GM10847 (cell line): Measurements from ENCODE around the gene ENTREP1.

Experiments
- POLR2A ChIP-seq: IDR thresholded peaks from 2 replicates; pipeline ENCODE4 v1.6.1; 2011; ENCODE audit not compliant: insufficient read length; ENCODE audit errors: extremely low read depth

ENTREP1 gene

GRCh38 chr9:69433968-69434367 is 109.0 kb downstream of the ENTREP1 start:
- no peak for TF ChIP-seq POLR2A
